A673 (cell line): ENCODE data around the gene CAMK1D. TPM values are rescaled to one million over a fixed set of nuclear protein-coding genes. Genes with fewer than 3 reads are reported as not detected.

Experiments used
- BruUV-seq: library from RNA; stranded (reverse); fragments of 400-500 nt; replicated peaks from 2 replicates; lab custom pipeline; 2021; lab: Mats Ljungman, UMichigan
- CTCF ChIA-PET: fragments of 300-600 bp; sonication (Branson Sonifier 250); formaldehyde crosslinking; loops from one replicate; lab custom pipeline; 2022; ENCODE audit warnings: antibody characterized with exemption; lab: Charles Lee
- POLR2A ChIA-PET: fragments of 300-600 bp; sonication (Branson Sonifier 250); formaldehyde crosslinking; loops from one replicate; lab custom pipeline; 2022; ENCODE audit warnings: antibody characterized with exemption; ENCODE audit not compliant: low non-redundant PET; lab: Charles Lee
- DNase-seq: peaks from one replicate; pipeline ENCODE4 v3.0.0-alpha.2; 2015; ENCODE audit warnings: low spot score
- H3K27ac ChIP-seq: fragments of 200-600 bp; sonication (generic); 2 replicates; pipeline ENCODE4 v1.5.1; 2016; ENCODE audit warnings: mixed run types, low read depth, mild to moderate bottlenecking, mixed read lengths, antibody characterized with exemption, low read length; ENCODE audit not compliant: poor library complexity, severe bottlenecking
- H3K27me3 ChIP-seq: fragments of 200-600 bp; sonication (generic); replicated peaks from 2 replicates; pipeline ENCODE4 v1.6.1; 2017; ENCODE audit warnings: mixed run types, low read depth, mild to moderate bottlenecking, mixed read lengths, antibody characterized with exemption, low read length; ENCODE audit not compliant: insufficient read depth, poor library complexity
- H3K36me3 ChIP-seq: fragments of 200-600 bp; sonication (generic); 2 replicates; pipeline ENCODE4 v1.6.1; 2016; ENCODE audit warnings: mixed run types, mild to moderate bottlenecking, mixed read lengths, antibody characterized with exemption, low read length; ENCODE audit not compliant: insufficient read depth, poor library complexity, severe bottlenecking
- H3K4me1 ChIP-seq: fragments of 200-600 bp; sonication (generic); 2 replicates; pipeline ENCODE4 v1.6.1; 2017; ENCODE audit warnings: mixed run types, mild to moderate bottlenecking, mixed read lengths, antibody characterized with exemption, low read length; ENCODE audit not compliant: insufficient read depth, poor library complexity, severe bottlenecking
- H3K4me3 ChIP-seq: fragments of 200-600 bp; sonication (generic); 2 replicates; pipeline ENCODE4 v1.5.1; 2016; ENCODE audit warnings: low read depth, mixed run types, mild to moderate bottlenecking, mixed read lengths, low read length; ENCODE audit not compliant: poor library complexity, severe bottlenecking
- H3K9me3 ChIP-seq: fragments of 200-600 bp; sonication (generic); 2 replicates; pipeline ENCODE4 v1.6.1; 2016; ENCODE audit warnings: mixed run types, low read depth, mild to moderate bottlenecking, mixed read lengths, antibody characterized with exemption, low read length; ENCODE audit not compliant: poor library complexity, severe bottlenecking
- EZH2 ChIP-seq: fragments of 200-600 bp; sonication (generic); IDR thresholded peaks from 2 replicates; pipeline ENCODE4 v1.6.1; 2017; ENCODE audit warnings: borderline replicate concordance, low read depth, mild to moderate bottlenecking, mixed read lengths, antibody characterized with exemption, low read length; ENCODE audit not compliant: poor library complexity, severe bottlenecking
- intact Hi-C: fragments of 100-400 bp; cut with micrococcal nuclease; formaldehyde crosslinking; loops from one replicate; pipeline ENCODE4 v1.10.0; 2022; ENCODE audit not compliant: unreplicated experiment
- total RNA-seq: library from RNA; stranded (reverse); gene quantifications from 2 replicates; pipeline ENCODE4 v1.2.3, GENCODE V29; 2021
- TF ChIP-seq, protein P1 (sequence below): fragments of 300-800, 200-600 bp; sonication (generic); conservative IDR thresholded peaks from 2 replicates; pipeline ENCODE4 v1.5.1; 2017; ENCODE audit warnings: low read depth, mild to moderate bottlenecking, antibody characterized with exemption, low read length, moderate library complexity, mixed read lengths

CAMK1D gene
- total RNA-seq, 1 experiment from 2014 or later: 23.7 TPM

DNA sequence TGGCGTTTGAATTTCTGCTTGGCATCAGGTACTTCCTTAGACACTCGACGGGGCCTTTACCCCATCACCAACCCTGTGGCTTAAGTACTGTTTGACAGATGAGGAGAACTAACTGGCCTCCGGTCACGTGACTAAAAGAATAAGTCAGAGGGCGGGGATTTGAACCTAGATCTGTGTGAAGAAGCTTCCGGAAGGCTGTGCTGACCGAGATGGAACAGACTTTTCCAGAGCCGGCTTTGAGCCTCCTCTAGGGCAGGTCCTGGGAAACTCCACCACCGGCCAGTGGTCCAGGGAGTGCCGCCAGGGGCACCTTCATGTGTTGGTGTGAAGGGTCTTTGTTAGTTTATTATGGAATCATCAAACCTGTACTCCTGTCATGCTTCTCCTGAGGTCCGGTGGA lies 26.9 kb downstream of the CAMK1D start:
- no peak for DNase-seq
- CTCF ChIA-PET: no interaction called here
- H3K36me3 ChIP-seq: no peaks in the 10 kb centered on the region
- no peak overlapping the region for H3K4me3 ChIP-seq
- no peaks in the 10 kb centered on the region for H3K4me1 ChIP-seq
- no peaks in the 10 kb centered on the region for H3K27me3 ChIP-seq
- H3K9me3 ChIP-seq: no peaks in the 10 kb centered on the region
- POLR2A ChIA-PET: no interaction called here
- no TSS peak for BruUV-seq
- H3K27ac ChIP-seq: no peak overlapping the region
- intact Hi-C loops: no loop called here
- no peak for TF ChIP-seq EZH2
- TF ChIP-seq, protein P1, sequence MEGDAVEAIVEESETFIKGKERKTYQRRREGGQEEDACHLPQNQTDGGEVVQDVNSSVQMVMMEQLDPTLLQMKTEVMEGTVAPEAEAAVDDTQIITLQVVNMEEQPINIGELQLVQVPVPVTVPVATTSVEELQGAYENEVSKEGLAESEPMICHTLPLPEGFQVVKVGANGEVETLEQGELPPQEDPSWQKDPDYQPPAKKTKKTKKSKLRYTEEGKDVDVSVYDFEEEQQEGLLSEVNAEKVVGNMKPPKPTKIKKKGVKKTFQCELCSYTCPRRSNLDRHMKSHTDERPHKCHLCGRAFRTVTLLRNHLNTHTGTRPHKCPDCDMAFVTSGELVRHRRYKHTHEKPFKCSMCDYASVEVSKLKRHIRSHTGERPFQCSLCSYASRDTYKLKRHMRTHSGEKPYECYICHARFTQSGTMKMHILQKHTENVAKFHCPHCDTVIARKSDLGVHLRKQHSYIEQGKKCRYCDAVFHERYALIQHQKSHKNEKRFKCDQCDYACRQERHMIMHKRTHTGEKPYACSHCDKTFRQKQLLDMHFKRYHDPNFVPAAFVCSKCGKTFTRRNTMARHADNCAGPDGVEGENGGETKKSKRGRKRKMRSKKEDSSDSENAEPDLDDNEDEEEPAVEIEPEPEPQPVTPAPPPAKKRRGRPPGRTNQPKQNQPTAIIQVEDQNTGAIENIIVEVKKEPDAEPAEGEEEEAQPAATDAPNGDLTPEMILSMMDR: no peak

DNA sequence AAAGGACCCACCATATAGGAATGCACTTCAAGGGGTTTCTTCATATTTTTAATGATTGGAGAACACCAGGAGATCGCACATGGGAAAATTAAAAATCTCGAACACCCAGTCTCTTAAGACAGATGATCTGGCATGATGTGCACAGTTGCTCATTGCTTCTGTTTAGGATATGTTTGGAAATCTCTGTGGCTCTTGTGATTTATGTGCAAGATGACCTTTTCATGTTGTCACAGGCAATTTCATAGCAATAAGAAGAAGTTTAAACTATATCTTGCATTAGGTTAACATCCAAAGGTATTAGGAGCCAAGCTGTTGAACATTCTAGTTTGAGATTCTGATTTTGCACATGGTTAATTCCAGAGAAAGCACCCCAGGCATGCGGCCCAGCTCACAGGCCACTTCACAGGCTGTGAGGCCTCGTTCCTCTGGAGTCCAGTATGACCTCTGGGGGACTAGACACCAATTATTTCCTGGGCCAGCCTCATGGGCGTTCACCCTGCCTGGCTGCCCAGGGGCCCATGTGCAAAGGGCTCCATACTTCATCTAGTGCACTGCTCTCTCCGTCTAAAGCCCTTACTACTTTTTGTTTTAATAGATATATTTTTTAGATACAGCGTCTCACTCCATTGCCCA lies 28.4 kb downstream of the CAMK1D start:
- Histone ChIP-seq H3K4me1 (peaks cover 6% of the 10 kb centered on the region), H3K36me3 (no peaks in the 10 kb centered on the region), H3K9me3 (no peaks in the 10 kb centered on the region), H3K27me3 (no peaks in the 10 kb centered on the region), H3K27ac (no peak overlapping the region), H3K4me3 (no peak overlapping the region)
- intact Hi-C loops: no loop called here
- no peak for DNase-seq
- BruUV-seq: no TSS peak
- POLR2A ChIA-PET: interaction anchor here (0.6 to 0.7 kb wide), 2 partner anchors 83 to 268 kb away, joined by 3 to 4 read pairs; no protein-coding TSS in a partner anchor
- TF ChIP-seq, protein P1: no peak
- TF ChIP-seq EZH2: no peak
- CTCF ChIA-PET: interaction anchor here (0.6 kb wide), 1 partner anchor 23 kb away, joined by 5 read pairs; no protein-coding TSS in a partner anchor

DNA sequence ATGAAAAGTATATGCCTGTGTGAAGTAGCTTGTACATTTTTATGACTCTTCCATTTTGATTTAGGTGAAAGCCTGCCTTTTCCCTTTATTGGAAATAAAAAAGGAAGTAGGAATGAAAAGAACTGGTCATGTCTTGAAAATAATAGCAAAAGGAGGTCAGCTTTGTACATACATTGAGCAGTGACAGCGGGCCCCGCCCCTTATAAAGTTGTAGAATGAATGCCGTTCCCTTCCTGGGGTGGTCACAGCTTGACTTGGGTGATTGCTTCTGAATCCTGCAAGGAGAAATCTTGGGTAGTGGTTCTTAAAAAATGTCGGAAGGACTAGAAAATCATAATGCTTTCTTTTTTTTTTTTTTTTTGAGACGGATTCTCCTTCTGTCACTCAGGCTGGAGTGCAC lies 31.7 kb downstream of the CAMK1D start:
- no peaks in the 10 kb centered on the region for H3K27me3 ChIP-seq
- H3K9me3 ChIP-seq: no peaks in the 10 kb centered on the region
- intact Hi-C loops: no loop called here
- H3K4me1 ChIP-seq: peaks cover 6% of the 10 kb centered on the region
- ChIA-PET POLR2A (no interaction called here), CTCF (no interaction called here)
- no peaks in the 10 kb centered on the region for H3K36me3 ChIP-seq
- H3K4me3 ChIP-seq: no peak overlapping the region
- H3K27ac ChIP-seq: no peak overlapping the region
- TF ChIP-seq EZH2: no peak
- TF ChIP-seq, protein P1: no peak
- no peak for DNase-seq
- no TSS peak for BruUV-seq
